NT2/D1 (cell line): ENCODE results near the gene SLC27A1.

Experiments used
- SUZ12 ChIP-seq: IDR thresholded peaks from 2 replicates; pipeline ENCODE4 v1.6.1; 2011; ENCODE audit not compliant: insufficient read length, insufficient read depth; ENCODE audit errors: extremely low read depth
- YY1 ChIP-seq: IDR thresholded peaks from 2 replicates; pipeline ENCODE4 v1.6.1; 2011; ENCODE audit not compliant: insufficient read length, insufficient read depth
- ZNF274 ChIP-seq: IDR thresholded peaks from 2 replicates; pipeline ENCODE4 v1.6.1; 2011; ENCODE audit warnings: mild to moderate bottlenecking, low read depth, low read length

- TF ChIP-seq ZNF274 (no peak), YY1 (no peak), SUZ12 (no peak)
Observed at GRCh38 chr19:17479325-17479791, 9.0 kb downstream of the SLC27A1 start.
